ENCODE data around the gene EYA2.

Gene EYA2

DNA sequence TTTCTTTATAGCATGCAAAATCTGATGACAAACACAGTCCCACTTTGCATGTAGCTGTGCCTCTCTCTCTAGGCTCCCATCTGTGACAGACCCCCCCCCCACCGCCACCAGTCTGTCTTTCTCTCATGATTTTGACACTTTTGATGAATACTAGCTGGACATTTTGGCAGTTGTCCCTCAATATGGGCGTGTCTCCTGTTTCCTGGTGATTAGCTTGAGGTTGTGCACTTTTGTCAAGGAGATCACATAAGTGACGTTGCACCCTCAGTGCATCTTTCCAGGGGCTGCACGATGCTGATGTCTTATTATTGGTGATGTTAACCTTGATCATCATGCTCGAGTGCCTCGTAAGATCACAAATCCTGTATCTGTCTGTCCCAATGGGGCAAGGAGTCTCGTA is 155.1 kb downstream of the EYA2 start:
- DNase-seq (ENCODE audit: low spot score) = no peak
- in situ Hi-C loops (cut with MboI; ENCODE audit: low sequenced_read_pairs, unreplicated experiment) = no loop called here
- TF ChIP-seq CTCF (IDR thresholded peaks at IDR 0.05; ENCODE audit: borderline replicate concordance, control extremely low read depth, extremely low read depth, insufficient read depth, missing control alignments) = no peak

DNA sequence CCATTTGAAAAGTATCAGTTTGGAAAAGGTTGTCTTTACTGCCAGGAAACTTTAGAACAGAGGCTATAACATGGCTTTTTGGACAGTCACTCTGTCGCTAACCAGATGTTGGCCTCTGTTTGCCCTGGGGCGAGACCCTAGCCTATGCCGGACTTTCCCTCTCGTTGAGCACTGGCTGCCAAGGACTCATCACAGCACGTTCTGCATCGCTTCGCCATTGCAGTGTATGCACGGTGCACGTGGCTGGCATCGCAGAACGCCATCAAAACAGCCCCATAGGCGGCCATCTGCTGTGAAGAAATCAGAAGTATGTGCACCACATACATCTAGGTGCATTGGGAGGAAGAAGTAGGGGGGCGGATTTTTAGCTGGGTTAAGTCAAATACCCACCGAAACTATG is 156.4 kb downstream of the EYA2 start:
- in situ Hi-C loops (cut with MboI; ENCODE audit: low sequenced_read_pairs, unreplicated experiment) = no loop called here
- DNase-seq (ENCODE audit: low spot score) = no peak
- no peak for TF ChIP-seq CTCF (IDR thresholded peaks at IDR 0.05; ENCODE audit: borderline replicate concordance, control extremely low read depth, extremely low read depth, insufficient read depth, missing control alignments)

- DNase-seq (ENCODE audit: low spot score) = no peak
- TF ChIP-seq CTCF (IDR thresholded peaks at IDR 0.05; ENCODE audit: borderline replicate concordance, control extremely low read depth, extremely low read depth, insufficient read depth, missing control alignments) = no peak
- in situ Hi-C loops (cut with MboI; ENCODE audit: low sequenced_read_pairs, unreplicated experiment) = no loop called here
Observed at GRCh38 chr20:47051936-47052526, 157.4 kb downstream of the EYA2 start.

GRCh38 chr20:47054506-47054905 is 159.9 kb downstream of the EYA2 start:
- no peak for TF ChIP-seq CTCF (IDR thresholded peaks at IDR 0.05; ENCODE audit: borderline replicate concordance, control extremely low read depth, extremely low read depth, insufficient read depth, missing control alignments)
- no peak for DNase-seq (ENCODE audit: low spot score)
- in situ Hi-C loops (cut with MboI; ENCODE audit: low sequenced_read_pairs, unreplicated experiment) = no loop called here

GRCh38 chr20:47054945-47055344 is 160.3 kb downstream of the EYA2 start:
- in situ Hi-C loops (cut with MboI; ENCODE audit: low sequenced_read_pairs, unreplicated experiment) = no loop called here
- no peak for TF ChIP-seq CTCF (IDR thresholded peaks at IDR 0.05; ENCODE audit: borderline replicate concordance, control extremely low read depth, extremely low read depth, insufficient read depth, missing control alignments)
- DNase-seq (ENCODE audit: low spot score) = no peak

GRCh38 chr20:47055699-47056369 is 161.2 kb downstream of the EYA2 start:
- in situ Hi-C loops (cut with MboI; ENCODE audit: low sequenced_read_pairs, unreplicated experiment) = no loop called here
- TF ChIP-seq CTCF (IDR thresholded peaks at IDR 0.05; ENCODE audit: borderline replicate concordance, control extremely low read depth, extremely low read depth, insufficient read depth, missing control alignments) = no peak
- no peak for DNase-seq (ENCODE audit: low spot score)

Data from GM13976 (cell line).